Measurements from ENCODE around the gene LRFN4.
A peak's percentile ranks its signal among the peaks of the same experiment; 100 is the strongest.

The LRFN4 gene

GRCh38 chr11:66854231-66854661 is 2.6 kb upstream of the LRFN4 start:
- no peak for DNase-seq (ENCODE audit: low read depth)
- TF ChIP-seq CTCF (conservative IDR thresholded peaks at IDR 0.05; ENCODE audit: low read depth, low read length), result no peak
- H3K4me3 ChIP-seq (ENCODE audit: low read length), result no peak overlapping the region

DNA sequence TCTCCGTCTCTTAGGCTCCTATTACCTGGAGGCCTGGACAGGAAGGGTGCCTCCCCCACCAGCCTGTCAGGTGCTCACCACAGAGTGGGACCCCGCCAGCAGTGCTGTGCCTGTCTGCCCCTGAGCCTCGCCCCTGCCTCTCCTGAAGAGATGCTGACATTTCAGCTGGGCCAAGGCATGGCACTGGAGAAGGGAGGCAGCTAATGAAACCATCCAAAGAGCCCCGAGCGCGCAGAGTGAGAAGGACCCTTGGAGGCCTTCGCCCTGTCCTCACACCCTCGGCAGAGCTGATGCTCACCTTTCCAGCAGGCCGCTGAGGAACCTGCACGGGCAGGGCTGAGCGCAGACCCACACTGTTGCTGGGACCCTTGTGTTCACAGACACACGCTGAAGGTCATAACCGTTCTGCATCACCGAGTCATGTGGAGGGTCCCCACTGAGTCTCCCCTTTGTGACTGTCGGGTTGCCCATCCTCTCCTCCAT is 2.1 kb upstream of the LRFN4 start:
- no peak for DNase-seq (ENCODE audit: low read depth)
- TF ChIP-seq CTCF (conservative IDR thresholded peaks at IDR 0.05; ENCODE audit: low read depth, low read length), result no peak
- no peak overlapping the region for H3K4me3 ChIP-seq (ENCODE audit: low read length)

- DNase-seq (ENCODE audit: low read depth), result peak; percentile 66
- TF ChIP-seq CTCF (conservative IDR thresholded peaks at IDR 0.05; ENCODE audit: low read depth, low read length), result no peak
- H3K4me3 ChIP-seq (ENCODE audit: low read length), result peak overlapping the region; percentile 77
These were observed 1.0 kb upstream of the LRFN4 start for GRCh38 chr11:66855574-66856495.

DNA sequence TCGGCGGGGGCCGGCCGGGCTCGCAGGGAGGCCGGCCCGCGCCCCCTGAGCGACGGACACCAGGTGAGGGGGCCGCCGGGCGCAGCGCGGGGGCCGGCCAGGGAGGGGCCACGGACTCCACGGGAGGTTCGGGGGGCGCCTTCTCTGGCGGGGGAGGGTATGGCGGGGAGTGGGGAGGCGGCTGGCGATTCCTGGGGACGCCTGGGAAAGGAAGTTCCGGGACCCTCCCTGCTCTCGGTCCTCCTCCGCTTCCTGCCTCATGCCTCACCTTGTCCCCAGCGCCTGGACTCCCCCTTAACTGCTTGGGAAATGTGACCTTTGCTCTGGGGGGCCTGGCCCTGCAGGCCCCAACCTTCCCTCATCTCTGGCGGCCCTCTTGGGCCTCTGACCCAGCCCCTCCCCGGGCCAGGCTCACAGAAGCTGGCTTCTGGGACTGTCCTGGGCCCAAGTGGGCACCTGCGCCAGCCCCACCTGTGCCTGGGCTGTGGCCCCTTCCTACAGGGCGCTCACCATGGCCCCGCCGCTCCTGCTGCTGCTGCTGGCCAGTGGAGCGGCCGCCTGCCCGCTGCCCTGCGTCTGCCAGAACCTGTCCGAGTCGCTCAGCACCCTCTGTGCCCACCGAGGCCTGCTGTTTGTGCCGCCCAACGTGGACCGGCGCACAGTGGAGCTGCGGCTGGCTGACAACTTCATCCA is 516 bp downstream of the LRFN4 start:
- no peak for TF ChIP-seq CTCF (conservative IDR thresholded peaks at IDR 0.05; ENCODE audit: low read depth, low read length)
- no peak for DNase-seq (ENCODE audit: low read depth)
- H3K4me3 ChIP-seq (ENCODE audit: low read length), result peak overlapping the region; percentile 52

DNA sequence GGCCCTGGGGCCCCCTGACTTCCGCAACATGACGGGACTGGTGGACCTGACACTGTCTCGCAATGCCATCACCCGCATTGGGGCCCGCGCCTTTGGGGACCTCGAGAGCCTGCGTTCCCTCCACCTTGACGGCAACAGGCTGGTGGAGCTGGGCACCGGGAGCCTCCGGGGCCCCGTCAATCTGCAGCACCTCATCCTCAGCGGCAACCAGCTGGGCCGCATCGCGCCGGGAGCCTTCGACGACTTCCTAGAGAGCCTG is 992 bp downstream of the LRFN4 start:
- no peak overlapping the region for H3K4me3 ChIP-seq (ENCODE audit: low read length)
- DNase-seq (ENCODE audit: low read depth), result no peak
- no peak for TF ChIP-seq CTCF (conservative IDR thresholded peaks at IDR 0.05; ENCODE audit: low read depth, low read length)

- DNase-seq (ENCODE audit: low read depth), result no peak
- H3K4me3 ChIP-seq (ENCODE audit: low read length), result no peak overlapping the region
- TF ChIP-seq CTCF (conservative IDR thresholded peaks at IDR 0.05; ENCODE audit: low read depth, low read length), result no peak
These were observed 1.5 kb downstream of the LRFN4 start for GRCh38 chr11:66858186-66858938.
